ENCODE results near the gene MYO1A. TPM values are rescaled to one million over a fixed set of nuclear protein-coding genes. Genes with fewer than 3 reads are reported as not detected.

MYO1A gene
- total RNA-seq, 2 experiments from 2014 or later: 0.19 to 0.47 TPM

DNA sequence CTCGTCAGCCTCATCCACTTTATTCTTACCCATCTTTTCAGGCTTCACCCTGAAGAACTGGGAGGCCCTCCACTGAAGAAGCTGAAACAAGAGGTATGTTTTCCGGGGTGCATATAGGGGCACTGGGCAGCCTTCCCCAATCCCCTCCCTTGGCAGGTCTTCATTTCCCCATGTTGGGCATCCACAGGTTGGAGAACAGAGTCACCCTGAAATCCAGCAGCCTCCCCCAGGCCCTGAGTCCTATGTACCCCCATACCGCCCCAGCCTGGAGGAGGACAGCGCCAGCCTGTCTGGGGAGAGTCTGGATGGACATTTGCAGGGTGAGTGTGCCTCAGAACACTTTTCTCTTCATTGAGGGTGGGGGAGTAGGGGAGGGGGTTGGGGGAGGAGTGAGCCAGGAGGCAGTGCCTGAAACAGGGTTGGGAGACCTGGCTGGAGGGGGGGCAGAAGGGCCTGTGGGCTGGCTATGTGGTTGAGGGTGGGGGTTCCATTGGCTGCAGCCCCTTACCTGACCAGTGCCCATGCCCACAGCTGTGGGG lies 43.0 kb upstream of the MYO1A start:
- Histone ChIP-seq H3K4me2 (ENCODE audit: low read length) (no peak overlapping the region), H3K27ac (ENCODE audit: low read depth, low read length, poor library complexity, severe bottlenecking) (no peak overlapping the region), H4K20me1 (ENCODE audit: insufficient read depth, low read length) (no peaks in the 10 kb centered on the region), H3K4me3 (ENCODE audit: low read depth, low read length, poor library complexity, severe bottlenecking) (no peak overlapping the region), H3K79me2 (ENCODE audit: insufficient read depth, low read depth, low read length) (no peaks in the 10 kb centered on the region), H3K9me2 (ENCODE audit: insufficient read depth, low read length) (no peaks in the 10 kb centered on the region), H2AFZ (ENCODE audit: low read length) (no peak overlapping the region), H3K4me1 (ENCODE audit: insufficient read depth, low read length, poor library complexity, severe bottlenecking) (peaks cover 31% of the 10 kb centered on the region), H3K36me3 (ENCODE audit: insufficient read depth, low read length) (peaks cover 52% of the 10 kb centered on the region), H3K9me3 (ENCODE audit: low read length) (no peaks in the 10 kb centered on the region)
- ChIA-PET POLR2A (interaction anchor here (1.1 to 1.4 kb wide), 2 partner anchors 11 to 14 kb away, joined by 3 to 5 read pairs; partner anchors contain the start of gene NEMP1), CTCF (ENCODE audit: unreplicated experiment) (interaction anchor here (2.9 kb wide), 1 partner anchor 24 kb away, joined by 10 read pairs; no protein-coding TSS in a partner anchor)
- no TSS peak for BruUV-seq (replicated peaks)
- intact Hi-C loops (cut with micrococcal nuclease; ENCODE audit: unreplicated experiment): loop anchor here (1.0 kb wide), 1 partner anchor 24 kb away; no protein-coding TSS in a partner anchor
- DNase-seq (ENCODE audit: low spot score): no peak
- TF ChIP-seq EZH2phosphoT487 (IDR thresholded peaks at IDR 0.05; ENCODE audit: borderline replicate concordance, low read depth, low read length): no peak
- TF ChIP-seq, protein P1, sequence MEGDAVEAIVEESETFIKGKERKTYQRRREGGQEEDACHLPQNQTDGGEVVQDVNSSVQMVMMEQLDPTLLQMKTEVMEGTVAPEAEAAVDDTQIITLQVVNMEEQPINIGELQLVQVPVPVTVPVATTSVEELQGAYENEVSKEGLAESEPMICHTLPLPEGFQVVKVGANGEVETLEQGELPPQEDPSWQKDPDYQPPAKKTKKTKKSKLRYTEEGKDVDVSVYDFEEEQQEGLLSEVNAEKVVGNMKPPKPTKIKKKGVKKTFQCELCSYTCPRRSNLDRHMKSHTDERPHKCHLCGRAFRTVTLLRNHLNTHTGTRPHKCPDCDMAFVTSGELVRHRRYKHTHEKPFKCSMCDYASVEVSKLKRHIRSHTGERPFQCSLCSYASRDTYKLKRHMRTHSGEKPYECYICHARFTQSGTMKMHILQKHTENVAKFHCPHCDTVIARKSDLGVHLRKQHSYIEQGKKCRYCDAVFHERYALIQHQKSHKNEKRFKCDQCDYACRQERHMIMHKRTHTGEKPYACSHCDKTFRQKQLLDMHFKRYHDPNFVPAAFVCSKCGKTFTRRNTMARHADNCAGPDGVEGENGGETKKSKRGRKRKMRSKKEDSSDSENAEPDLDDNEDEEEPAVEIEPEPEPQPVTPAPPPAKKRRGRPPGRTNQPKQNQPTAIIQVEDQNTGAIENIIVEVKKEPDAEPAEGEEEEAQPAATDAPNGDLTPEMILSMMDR (conservative IDR thresholded peaks at IDR 0.05; ENCODE audit: low read length): no peak

DNA sequence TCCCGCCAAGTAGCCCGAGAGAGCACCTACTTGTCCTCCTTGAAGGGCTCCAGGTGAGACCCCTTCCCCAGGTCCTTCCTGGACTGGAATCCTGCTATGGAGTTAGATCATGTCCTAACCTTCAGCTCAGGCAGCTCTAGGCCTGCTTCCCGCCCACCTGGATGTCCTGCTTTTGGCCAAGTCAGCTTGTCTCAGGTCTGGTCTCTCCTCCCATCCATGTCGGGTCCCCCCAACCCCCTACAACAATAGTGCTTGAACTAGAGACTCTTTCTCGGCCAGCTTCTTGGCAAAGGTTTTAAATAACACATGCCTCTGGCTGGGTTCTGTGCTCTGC lies 42.6 kb upstream of the MYO1A start:
- H3K9me2 ChIP-seq (ENCODE audit: insufficient read depth, low read length): no peaks in the 10 kb centered on the region
- no peaks in the 10 kb centered on the region for H3K9me3 ChIP-seq (ENCODE audit: low read length)
- intact Hi-C loops (cut with micrococcal nuclease; ENCODE audit: unreplicated experiment): no loop called here
- TF ChIP-seq, protein P1 (conservative IDR thresholded peaks at IDR 0.05; ENCODE audit: low read length): no peak
- no peak for TF ChIP-seq EZH2phosphoT487 (IDR thresholded peaks at IDR 0.05; ENCODE audit: borderline replicate concordance, low read depth, low read length)
- no peak for DNase-seq (ENCODE audit: low spot score)
- H4K20me1 ChIP-seq (ENCODE audit: insufficient read depth, low read length): no peaks in the 10 kb centered on the region
- H3K4me1 ChIP-seq (ENCODE audit: insufficient read depth, low read length, poor library complexity, severe bottlenecking): peaks cover 36% of the 10 kb centered on the region
- ChIA-PET CTCF (ENCODE audit: unreplicated experiment) (interaction anchor here (2.9 kb wide), 1 partner anchor 23 kb away, joined by 10 read pairs; no protein-coding TSS in a partner anchor), POLR2A (interaction anchor here (0.6 to 1.4 kb wide), 3 partner anchors 12 to 20 kb away, joined by 3 to 5 read pairs (median 3); partner anchors contain the start of gene NEMP1)
- peaks cover 47% of the 10 kb centered on the region for H3K36me3 ChIP-seq (ENCODE audit: insufficient read depth, low read length)
- H3K79me2 ChIP-seq (ENCODE audit: insufficient read depth, low read depth, low read length): no peaks in the 10 kb centered on the region
- no peak overlapping the region for H3K4me2 ChIP-seq (ENCODE audit: low read length)
- BruUV-seq (replicated peaks): no TSS peak
- no peak overlapping the region for H2AFZ ChIP-seq (ENCODE audit: low read length)
- no peak overlapping the region for H3K27ac ChIP-seq (ENCODE audit: low read depth, low read length, poor library complexity, severe bottlenecking)
- H3K4me3 ChIP-seq (ENCODE audit: low read depth, low read length, poor library complexity, severe bottlenecking): no peak overlapping the region

Measured in OCI-LY7 (cell line).